Stomach smooth muscle (tissue), 2 donors: ENCODE data around the gene CYP8B1.

Experiments used
- H3K27ac ChIP-seq: one replicate; pipeline ENCODE4 v1.7.0; 2013; ENCODE audit warnings: mild to moderate bottlenecking, low read length, inconsistent platforms
- H3K27me3 ChIP-seq, 2 donors: one replicate each; pipeline ENCODE4 v1.7.0; 2013; ENCODE audit warnings: low read length in 2 of 2; ENCODE audit not compliant: insufficient read depth in 2 of 2, control insufficient read depth in 1 of 2
- H3K36me3 ChIP-seq, 2 donors: one replicate each; pipeline ENCODE4 v1.7.0; 2013; ENCODE audit warnings: low read length in 2 of 2; ENCODE audit not compliant: control insufficient read depth in 2 of 2, insufficient read depth in 2 of 2
- H3K4me1 ChIP-seq: one replicate; pipeline ENCODE4 v1.7.0; 2013; ENCODE audit warnings: low read length; ENCODE audit not compliant: control insufficient read depth, insufficient read depth
- H3K4me3 ChIP-seq, 2 donors: one replicate each; pipeline ENCODE4 v1.7.0; 2013; ENCODE audit warnings: low read length in 2 of 2
- H3K9ac ChIP-seq, 2 donors: one replicate each; pipeline ENCODE4 v1.7.0; 2013; ENCODE audit warnings: low read length in 2 of 2, mild to moderate bottlenecking in 1 of 2
- H3K9me3 ChIP-seq, 2 donors: one replicate each; pipeline ENCODE4 v1.7.0; 2013; ENCODE audit warnings: low read length in 2 of 2; ENCODE audit not compliant: control insufficient read depth in 2 of 2
- donor health status: healthy.
- donor health status: Pancreatic carcinoma.

CYP8B1 gene

DNA sequence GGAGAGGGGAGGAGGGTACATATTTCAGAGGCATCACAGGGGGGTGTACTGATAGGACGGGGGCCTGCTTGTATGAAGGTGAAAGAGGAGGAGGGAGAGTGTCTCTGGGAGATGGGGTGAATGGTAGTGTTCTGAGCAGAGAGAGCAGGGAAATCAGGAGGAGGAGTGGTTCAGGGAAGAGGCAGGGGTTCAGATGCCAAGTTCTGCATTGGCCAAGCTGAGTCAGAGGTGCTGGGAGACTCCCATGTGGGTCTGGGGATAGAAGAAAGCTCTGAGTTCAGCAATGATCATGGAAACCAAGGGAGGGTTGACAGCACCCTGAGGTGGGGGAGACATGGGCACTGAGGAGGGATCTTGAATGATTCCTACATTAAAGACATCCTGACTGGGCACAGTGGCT is 3.0 kb downstream of the CYP8B1 start:
- Histone ChIP-seq H3K9ac (no peak overlapping the region), H3K4me3 (no peak overlapping the region), H3K27me3 (no peaks in the 10 kb centered on the region)

DNA sequence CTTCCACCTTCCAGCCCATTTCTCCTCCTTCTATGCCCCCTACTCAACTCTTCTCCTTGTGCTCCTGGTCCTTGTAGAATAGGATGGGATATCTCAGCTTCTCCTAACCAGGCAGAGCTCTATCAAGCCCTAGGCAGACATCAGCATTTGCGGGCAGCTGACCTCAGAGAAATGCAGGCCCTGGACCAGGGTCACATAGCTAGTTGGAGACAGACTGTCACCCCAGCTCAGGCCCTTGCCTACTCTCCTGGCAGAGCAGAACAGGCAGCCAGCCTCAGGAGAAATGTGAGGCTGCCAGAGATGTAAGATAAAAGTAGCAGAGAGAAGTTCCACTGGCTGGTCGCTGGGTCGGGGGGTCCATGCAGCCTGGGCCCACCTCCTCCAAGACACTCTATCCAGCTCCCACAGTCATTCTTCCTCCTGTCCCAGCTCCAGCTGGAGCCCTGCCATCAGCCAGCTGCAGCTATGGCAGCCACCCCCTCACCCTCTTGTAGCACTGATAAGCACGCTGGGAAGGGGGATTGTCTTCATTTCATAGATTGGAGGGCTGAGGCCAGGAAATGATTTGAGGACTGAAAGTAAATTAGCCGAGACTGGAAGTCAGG is 4.0 kb downstream of the CYP8B1 start:
- no peak overlapping the region for H3K27ac ChIP-seq

More for the DNA sequence above, 3.0 kb downstream of the CYP8B1 start:
- no peak overlapping the region for H3K27ac ChIP-seq
- no peaks in the 10 kb centered on the region for H3K4me1 ChIP-seq
- H3K36me3 ChIP-seq: no peaks in the 10 kb centered on the region
- H3K9me3 ChIP-seq: no peaks in the 10 kb centered on the region

DNA sequence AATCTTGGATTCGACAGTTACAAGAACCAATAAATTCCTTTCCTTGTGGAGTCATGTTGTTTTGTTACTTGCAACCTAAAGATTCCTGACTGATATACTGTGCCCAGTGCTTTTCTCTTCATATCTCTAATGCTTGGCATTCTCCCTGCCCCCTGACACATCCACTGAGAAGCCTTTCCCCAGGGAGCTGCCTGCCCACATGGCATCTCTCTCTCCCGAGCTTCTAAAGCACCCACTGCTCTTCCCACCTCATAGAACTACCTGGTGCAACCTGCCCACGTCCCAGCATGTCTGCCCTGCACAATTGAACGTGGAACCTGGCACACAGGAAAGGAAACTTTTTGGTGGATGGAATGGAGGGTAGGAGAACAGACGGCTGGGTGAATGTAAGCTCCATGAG is 6.8 kb downstream of the CYP8B1 start:
- Histone ChIP-seq H3K36me3 (no peaks in the 10 kb centered on the region), H3K4me3 (no peak overlapping the region), H3K9me3 (no peaks in the 10 kb centered on the region), H3K9ac (no peak overlapping the region), H3K27me3 (no peaks in the 10 kb centered on the region), H3K4me1 (no peaks in the 10 kb centered on the region), H3K27ac (no peak overlapping the region)

More for the DNA sequence above, 4.0 kb downstream of the CYP8B1 start:
- H3K36me3 ChIP-seq: no peaks in the 10 kb centered on the region
- H3K4me3 ChIP-seq: no peak overlapping the region
- no peak overlapping the region for H3K9ac ChIP-seq
- H3K27me3 ChIP-seq: no peaks in the 10 kb centered on the region
- no peaks in the 10 kb centered on the region for H3K9me3 ChIP-seq
- no peaks in the 10 kb centered on the region for H3K4me1 ChIP-seq

DNA sequence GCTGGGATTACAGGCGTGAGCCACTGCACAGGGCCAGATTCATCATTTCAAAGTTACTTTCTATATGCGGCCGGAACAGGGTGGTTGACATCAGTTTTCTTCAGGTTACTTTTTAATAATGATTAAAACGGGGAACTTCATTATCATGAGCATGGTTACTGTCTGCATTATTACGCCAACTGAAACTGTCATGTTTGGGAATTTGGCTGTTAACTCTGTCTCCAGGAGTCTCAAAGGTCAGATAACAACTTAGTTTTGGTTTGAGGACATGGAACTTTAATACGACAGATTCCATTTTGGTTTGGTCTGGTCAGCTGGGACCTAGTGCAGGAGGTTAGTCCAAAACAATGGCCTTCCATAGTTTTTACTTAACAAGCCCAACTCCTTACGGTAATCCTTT is 8.5 kb downstream of the CYP8B1 start:
- H3K27me3 ChIP-seq: no peaks in the 10 kb centered on the region

DNA sequence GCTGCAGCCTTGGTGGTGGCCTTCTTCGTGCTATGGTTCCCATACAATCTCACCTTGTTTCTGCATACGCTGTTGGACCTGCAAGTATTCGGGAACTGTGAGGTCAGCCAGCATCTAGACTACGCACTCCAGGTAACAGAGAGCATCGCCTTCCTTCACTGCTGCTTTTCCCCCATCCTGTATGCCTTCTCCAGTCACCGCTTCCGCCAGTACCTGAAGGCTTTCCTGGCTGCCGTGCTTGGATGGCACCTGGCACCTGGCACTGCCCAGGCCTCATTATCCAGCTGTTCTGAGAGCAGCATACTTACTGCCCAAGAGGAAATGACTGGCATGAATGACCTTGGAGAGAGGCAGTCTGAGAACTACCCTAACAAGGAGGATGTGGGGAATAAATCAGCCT is 10.4 kb downstream of the CYP8B1 start:
- Histone ChIP-seq H3K9ac (no peak overlapping the region), H3K27ac (no peak overlapping the region), H3K4me3 (no peak overlapping the region), H3K9me3 (no peaks in the 10 kb centered on the region), H3K36me3 (no peaks in the 10 kb centered on the region), H3K4me1 (no peaks in the 10 kb centered on the region), H3K27me3 (no peaks in the 10 kb centered on the region)

More for the DNA sequence above, 8.5 kb downstream of the CYP8B1 start:
- no peaks in the 10 kb centered on the region for H3K4me1 ChIP-seq
- H3K36me3 ChIP-seq: no peaks in the 10 kb centered on the region
- H3K9me3 ChIP-seq: no peaks in the 10 kb centered on the region
- H3K4me3 ChIP-seq: no peak overlapping the region
- H3K27ac ChIP-seq: no peak overlapping the region
- H3K9ac ChIP-seq: no peak overlapping the region

DNA sequence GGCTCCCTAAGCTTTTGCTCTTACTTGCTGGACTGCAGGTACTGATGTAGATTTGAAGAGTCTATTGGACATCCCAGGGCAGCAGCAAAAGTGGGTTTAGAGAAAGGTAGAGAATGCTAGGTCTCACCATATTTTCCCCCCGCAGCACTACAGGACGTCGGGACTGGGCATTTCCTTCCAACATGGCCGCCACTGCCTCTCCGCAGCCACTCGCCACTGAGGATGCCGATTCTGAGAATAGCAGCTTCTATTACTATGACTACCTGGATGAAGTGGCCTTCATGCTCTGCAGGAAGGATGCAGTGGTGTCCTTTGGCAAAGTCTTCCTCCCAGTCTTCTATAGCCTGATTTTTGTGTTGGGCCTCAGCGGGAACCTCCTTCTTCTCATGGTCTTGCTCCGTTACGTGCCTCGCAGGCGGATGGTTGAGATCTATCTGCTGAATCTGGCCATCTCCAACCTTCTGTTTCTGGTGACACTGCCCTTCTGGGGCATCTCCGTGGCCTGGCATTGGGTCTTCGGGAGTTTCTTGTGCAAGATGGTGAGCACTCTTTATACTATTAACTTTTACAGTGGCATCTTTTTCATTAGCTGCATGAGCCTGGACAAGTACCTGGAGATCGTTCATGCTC is 11.2 kb downstream of the CYP8B1 start:
- Histone ChIP-seq H3K4me1 (no peaks in the 10 kb centered on the region), H3K27ac (no peak overlapping the region), H3K9me3 (no peaks in the 10 kb centered on the region), H3K36me3 (no peaks in the 10 kb centered on the region), H3K4me3 (no peak overlapping the region), H3K9ac (no peak overlapping the region), H3K27me3 (no peaks in the 10 kb centered on the region)

DNA sequence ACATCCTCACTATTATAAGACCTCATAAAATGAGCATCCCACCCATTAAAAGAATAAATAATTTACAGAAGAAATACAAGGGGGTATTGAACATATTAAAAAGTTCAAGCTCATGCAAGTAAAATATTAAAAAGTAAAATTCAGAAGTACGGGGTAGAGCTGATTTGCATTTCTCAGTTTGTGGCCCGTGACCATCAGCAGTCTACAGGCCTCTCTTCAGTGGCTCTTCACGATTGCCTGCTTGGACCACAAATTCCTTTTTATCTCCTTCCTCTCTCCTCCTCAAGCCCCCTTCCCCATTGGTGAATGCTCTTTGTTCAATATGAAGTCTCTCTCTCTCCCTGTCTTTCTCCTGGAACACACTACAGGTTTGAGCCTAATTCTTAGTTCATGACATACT is 19.1 kb downstream of the CYP8B1 start:
- Histone ChIP-seq H3K36me3 (no peaks in the 10 kb centered on the region), H3K27ac (no peak overlapping the region)

DNA sequence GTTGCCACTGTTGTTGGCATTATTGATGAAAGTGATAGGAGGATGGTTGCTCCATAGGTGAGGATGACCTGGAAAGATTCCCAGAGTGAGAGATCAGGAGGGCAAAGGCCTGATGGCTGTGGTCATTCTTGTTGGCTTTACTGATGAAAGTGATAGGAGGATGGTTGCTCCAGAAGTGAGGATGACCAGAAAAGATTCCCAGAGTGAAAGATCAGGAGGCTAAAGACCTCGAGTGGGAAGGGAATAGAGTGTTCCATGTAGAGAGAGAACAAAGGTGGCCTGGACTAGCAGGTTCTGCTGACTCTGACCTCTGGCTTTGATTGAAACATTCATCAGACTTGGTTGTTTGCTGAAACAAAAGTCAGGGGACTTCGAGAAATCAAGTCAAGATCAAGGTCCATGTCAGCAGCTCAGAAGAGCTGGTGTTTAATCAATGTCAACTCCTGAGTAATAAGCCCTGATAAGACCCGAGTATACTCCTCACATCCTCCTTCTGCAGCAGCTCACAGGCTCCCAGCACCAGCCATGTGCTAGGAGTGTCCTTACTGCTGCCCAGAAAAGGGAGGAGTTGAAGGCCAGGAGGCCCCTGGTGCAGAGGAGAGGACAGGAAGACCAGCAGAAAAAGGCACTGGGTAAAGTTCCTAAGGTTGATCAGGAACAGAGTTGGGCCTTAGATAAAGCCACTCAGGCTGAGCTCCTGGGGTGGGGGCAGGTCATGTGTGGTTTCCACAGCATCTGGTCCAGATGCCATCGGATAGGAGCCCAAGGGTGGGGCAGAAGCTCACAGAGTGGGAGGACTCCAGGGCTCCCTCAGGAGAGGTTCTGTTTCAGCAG is 19.9 kb downstream of the CYP8B1 start:
- H3K4me1 ChIP-seq: peaks cover 4% of the 10 kb centered on the region
- H3K27me3 ChIP-seq: no peaks in the 10 kb centered on the region
- no peaks in the 10 kb centered on the region for H3K36me3 ChIP-seq
- no peaks in the 10 kb centered on the region for H3K9me3 ChIP-seq
- H3K9ac ChIP-seq: no peak overlapping the region
- H3K4me3 ChIP-seq: no peak overlapping the region
- no peak overlapping the region for H3K27ac ChIP-seq

More for the DNA sequence above, 19.1 kb downstream of the CYP8B1 start:
- no peak overlapping the region for H3K4me3 ChIP-seq
- no peak overlapping the region for H3K9ac ChIP-seq
- no peaks in the 10 kb centered on the region for H3K9me3 ChIP-seq
- H3K4me1 ChIP-seq: peaks cover 4% of the 10 kb centered on the region
- H3K27me3 ChIP-seq: no peaks in the 10 kb centered on the region

DNA sequence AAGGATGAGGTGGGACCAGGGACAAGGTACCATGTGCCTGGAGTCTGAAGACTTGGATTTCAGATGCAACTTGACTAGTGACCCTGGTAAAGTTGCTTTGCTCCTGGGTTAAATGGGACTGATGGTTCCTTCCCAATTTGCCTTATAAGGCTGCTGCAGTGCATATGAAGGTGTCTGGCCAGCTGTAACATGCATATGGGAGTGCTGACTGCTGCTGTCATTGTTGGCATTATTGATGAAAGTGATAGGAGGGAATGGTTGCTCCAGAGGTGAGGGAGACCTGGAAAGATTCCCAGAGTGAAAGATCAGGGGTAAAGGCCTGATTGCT is 20.5 kb downstream of the CYP8B1 start:
- H3K4me1 ChIP-seq: peaks cover 4% of the 10 kb centered on the region
- H3K27ac ChIP-seq: no peak overlapping the region

DNA sequence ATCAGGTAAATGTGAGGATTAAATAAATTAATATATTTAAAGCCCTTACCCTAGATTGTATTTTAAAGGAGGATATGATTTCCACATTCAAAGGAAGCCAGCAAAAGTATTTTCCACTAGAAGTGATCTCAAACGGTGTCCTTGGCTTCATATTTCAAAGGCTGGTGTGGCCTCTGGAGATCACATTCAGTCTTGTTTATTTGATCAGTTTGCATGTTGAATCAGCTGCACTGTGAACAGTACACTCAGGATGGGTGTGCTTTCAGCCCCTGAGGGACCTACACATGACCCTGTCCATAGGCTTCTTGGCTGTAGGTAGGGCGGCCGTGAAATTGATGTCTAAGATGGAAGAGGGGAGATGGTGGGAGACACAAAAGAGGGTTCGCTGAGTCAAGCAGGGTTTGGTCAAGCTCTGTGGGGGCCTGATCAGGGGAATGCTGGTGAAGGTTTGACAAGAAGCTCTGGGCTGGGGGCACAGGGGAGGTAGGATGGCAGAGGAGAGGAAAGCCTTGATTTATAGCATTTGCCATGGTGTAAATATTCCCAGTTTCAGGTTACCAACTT is 21.9 kb downstream of the CYP8B1 start:
- no peaks in the 10 kb centered on the region for H3K36me3 ChIP-seq
- no peak overlapping the region for H3K27ac ChIP-seq
- H3K27me3 ChIP-seq: no peaks in the 10 kb centered on the region

More for the DNA sequence above, 20.5 kb downstream of the CYP8B1 start:
- no peaks in the 10 kb centered on the region for H3K36me3 ChIP-seq
- no peak overlapping the region for H3K9ac ChIP-seq
- no peak overlapping the region for H3K4me3 ChIP-seq
- no peaks in the 10 kb centered on the region for H3K9me3 ChIP-seq
- H3K27me3 ChIP-seq: no peaks in the 10 kb centered on the region

More for the DNA sequence above, 21.9 kb downstream of the CYP8B1 start:
- Histone ChIP-seq H3K9ac (no peak overlapping the region), H3K9me3 (no peaks in the 10 kb centered on the region), H3K4me3 (no peak overlapping the region), H3K4me1 (peaks cover 4% of the 10 kb centered on the region)
